Epithelial cell of alveolus of lung (primary cell): ENCODE measurements around the gene BCL2L13. TPM values are rescaled to one million over a fixed set of nuclear protein-coding genes. Genes with fewer than 3 reads are reported as not detected.

ENCODE experiments used
- total RNA-seq: library from RNA; depleted of rRNA; stranded (reverse); fragments of >200 nt; gene quantifications from 2 replicates; pipeline ENCODE4 v1.2.1, GENCODE V29; 2015

The BCL2L13 gene, protein sequence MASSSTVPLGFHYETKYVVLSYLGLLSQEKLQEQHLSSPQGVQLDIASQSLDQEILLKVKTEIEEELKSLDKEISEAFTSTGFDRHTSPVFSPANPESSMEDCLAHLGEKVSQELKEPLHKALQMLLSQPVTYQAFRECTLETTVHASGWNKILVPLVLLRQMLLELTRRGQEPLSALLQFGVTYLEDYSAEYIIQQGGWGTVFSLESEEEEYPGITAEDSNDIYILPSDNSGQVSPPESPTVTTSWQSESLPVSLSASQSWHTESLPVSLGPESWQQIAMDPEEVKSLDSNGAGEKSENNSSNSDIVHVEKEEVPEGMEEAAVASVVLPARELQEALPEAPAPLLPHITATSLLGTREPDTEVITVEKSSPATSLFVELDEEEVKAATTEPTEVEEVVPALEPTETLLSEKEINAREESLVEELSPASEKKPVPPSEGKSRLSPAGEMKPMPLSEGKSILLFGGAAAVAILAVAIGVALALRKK
- total RNA-seq, result 40.0 and 43.0 TPM in 2 replicates

GRCh38 chr22:17638432-17639246 lies at the start of gene BCL2L13:
TSS of gene BCL2L13 (plus strand) at chr22:17638757. CDS start at chr22:17655712, 16,955 bp downstream.

GRCh38 chr22:17628406-17629172 lies 10.0 kb upstream of the BCL2L13 start, which contains the start of gene ATP6V1E1:
TSS of gene ATP6V1E1 (minus strand) at chr22:17628749. CDS start at chr22:17628635, 114 bp downstream.

DNA sequence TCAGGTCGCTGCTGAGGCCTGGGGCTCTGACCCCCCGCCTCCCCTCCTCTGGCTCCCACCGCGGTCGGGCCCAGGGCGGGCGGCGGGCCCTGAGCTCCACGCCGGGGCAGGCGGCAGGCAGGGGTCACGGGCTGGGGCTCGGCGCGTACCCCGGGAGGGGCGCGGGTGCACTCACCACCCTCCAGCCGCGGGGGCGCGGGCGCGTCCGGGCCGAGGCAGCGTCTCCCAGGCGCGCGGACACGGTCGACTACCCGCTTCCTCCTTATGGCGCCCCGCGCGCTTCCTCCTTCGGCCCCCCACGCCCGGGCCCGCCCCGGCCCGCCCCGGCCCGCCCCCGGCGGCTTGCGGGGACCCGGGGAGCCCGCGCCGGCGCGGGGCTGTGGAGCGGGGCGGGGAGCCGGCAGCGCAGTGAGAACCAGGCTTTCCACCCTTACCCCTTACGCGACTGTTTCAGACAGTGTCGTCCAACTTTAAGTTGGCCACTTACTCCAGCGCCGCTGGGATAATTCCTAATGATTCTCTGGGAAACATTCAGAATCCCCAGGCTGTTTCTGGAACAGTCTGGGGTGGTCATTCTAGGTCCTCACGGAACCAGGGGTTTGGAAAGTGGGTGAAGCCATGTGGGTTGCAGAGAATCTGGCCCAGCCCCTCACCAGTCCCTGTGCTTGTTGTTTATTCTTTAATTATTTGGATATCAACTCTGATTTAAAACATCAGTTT lies 135.8 kb downstream of the BCL2L13 start, which contains the start of gene BID:
BID (minus strand) TSS at position 264 of the 720 bp plus-strand sequence. CDS start 24,353 bp downstream, outside the sequence.

Other genes starting within 250 kb of the BCL2L13 start
- 0.16 and 0.65 TPM in 2 replicates for gene SLC25A18, start 75.3 kb upstream of the BCL2L13 start, total RNA-seq
- 122 and 136 TPM in 2 replicates for gene ATP6V1E1, start 10.0 kb upstream of the BCL2L13 start, total RNA-seq
- gene BID, start 135.7 kb downstream of the BCL2L13 start, total RNA-seq, result 26.7 and 80.4 TPM in 2 replicates